WTC11 (cell line): ENCODE results near the gene CUL9.

Source experiments
- SP1 ChIP-seq: sonication (generic); formaldehyde crosslinking; conservative IDR thresholded peaks from 2 replicates; pipeline ENCODE4 v1.8.1; 2022; ENCODE audit warnings: missing genetic modification reagents
- TF ChIP-seq, protein P1 (sequence below): sonication (generic); formaldehyde crosslinking; IDR thresholded peaks from 2 replicates; pipeline ENCODE4 v1.8.1; 2022; ENCODE audit warnings: mild to moderate bottlenecking, missing genetic modification reagents, moderate library complexity, borderline replicate concordance
- TF ChIP-seq, protein P2 (sequence below): fragments of 200-600 bp; IDR thresholded peaks from 2 replicates; pipeline ENCODE4 v1.8.0; 2022; ENCODE audit warnings: antibody characterized with exemption
- TF ChIP-seq, protein P3 (sequence below): sonication (generic); formaldehyde crosslinking; IDR thresholded peaks from 2 replicates; pipeline ENCODE4 v1.8.1; 2023; ENCODE audit warnings: mild to moderate bottlenecking, missing genetic modification reagents, moderate library complexity
- TF ChIP-seq, protein P4 (sequence below): sonication (generic); formaldehyde crosslinking; IDR thresholded peaks from 2 replicates; pipeline ENCODE4 v1.8.1; 2022; ENCODE audit warnings: low read depth, mild to moderate bottlenecking, moderate library complexity, missing genetic modification reagents, borderline replicate concordance
- TF ChIP-seq, protein P5 (sequence below): sonication (generic); formaldehyde crosslinking; IDR thresholded peaks from 2 replicates; pipeline ENCODE4 v1.8.1; 2023; ENCODE audit warnings: mild to moderate bottlenecking, moderate library complexity, missing genetic modification reagents

DNA sequence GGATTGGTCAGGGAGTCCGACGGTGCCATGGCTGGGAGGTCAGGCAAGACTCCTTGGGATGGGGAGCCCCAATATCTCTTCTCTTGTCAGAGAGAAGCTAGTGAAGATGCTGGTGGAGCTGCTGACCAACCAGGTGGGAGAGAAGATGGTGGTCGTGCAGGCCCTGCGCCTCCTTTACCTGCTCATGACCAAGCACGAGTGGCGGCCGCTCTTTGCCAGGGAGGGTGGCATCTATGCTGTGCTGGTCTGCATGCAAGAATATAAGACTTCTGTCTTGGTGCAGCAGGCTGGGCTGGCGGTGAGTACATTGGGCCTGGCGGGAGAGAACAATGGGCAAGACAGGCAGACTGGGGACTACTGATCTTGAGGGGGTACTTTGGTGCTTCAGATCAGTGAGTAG lies 10.9 kb downstream of the CUL9 start:
- TF ChIP-seq, protein P1, sequence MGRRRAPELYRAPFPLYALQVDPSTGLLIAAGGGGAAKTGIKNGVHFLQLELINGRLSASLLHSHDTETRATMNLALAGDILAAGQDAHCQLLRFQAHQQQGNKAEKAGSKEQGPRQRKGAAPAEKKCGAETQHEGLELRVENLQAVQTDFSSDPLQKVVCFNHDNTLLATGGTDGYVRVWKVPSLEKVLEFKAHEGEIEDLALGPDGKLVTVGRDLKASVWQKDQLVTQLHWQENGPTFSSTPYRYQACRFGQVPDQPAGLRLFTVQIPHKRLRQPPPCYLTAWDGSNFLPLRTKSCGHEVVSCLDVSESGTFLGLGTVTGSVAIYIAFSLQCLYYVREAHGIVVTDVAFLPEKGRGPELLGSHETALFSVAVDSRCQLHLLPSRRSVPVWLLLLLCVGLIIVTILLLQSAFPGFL (CRISPR knock-in tag), result no peak
- TF ChIP-seq, protein P2, sequence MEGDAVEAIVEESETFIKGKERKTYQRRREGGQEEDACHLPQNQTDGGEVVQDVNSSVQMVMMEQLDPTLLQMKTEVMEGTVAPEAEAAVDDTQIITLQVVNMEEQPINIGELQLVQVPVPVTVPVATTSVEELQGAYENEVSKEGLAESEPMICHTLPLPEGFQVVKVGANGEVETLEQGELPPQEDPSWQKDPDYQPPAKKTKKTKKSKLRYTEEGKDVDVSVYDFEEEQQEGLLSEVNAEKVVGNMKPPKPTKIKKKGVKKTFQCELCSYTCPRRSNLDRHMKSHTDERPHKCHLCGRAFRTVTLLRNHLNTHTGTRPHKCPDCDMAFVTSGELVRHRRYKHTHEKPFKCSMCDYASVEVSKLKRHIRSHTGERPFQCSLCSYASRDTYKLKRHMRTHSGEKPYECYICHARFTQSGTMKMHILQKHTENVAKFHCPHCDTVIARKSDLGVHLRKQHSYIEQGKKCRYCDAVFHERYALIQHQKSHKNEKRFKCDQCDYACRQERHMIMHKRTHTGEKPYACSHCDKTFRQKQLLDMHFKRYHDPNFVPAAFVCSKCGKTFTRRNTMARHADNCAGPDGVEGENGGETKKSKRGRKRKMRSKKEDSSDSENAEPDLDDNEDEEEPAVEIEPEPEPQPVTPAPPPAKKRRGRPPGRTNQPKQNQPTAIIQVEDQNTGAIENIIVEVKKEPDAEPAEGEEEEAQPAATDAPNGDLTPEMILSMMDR, result no peak
- TF ChIP-seq, protein P3, sequence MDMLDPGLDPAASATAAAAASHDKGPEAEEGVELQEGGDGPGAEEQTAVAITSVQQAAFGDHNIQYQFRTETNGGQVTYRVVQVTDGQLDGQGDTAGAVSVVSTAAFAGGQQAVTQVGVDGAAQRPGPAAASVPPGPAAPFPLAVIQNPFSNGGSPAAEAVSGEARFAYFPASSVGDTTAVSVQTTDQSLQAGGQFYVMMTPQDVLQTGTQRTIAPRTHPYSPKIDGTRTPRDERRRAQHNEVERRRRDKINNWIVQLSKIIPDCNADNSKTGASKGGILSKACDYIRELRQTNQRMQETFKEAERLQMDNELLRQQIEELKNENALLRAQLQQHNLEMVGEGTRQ, result no peak
- TF ChIP-seq SP1 (CRISPR knock-in tag), result no peak
- TF ChIP-seq, protein P4, sequence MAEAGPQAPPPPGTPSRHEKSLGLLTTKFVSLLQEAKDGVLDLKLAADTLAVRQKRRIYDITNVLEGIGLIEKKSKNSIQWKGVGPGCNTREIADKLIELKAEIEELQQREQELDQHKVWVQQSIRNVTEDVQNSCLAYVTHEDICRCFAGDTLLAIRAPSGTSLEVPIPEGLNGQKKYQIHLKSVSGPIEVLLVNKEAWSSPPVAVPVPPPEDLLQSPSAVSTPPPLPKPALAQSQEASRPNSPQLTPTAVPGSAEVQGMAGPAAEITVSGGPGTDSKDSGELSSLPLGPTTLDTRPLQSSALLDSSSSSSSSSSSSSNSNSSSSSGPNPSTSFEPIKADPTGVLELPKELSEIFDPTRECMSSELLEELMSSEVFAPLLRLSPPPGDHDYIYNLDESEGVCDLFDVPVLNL (CRISPR knock-in tag), result no peak
- TF ChIP-seq, protein P5, sequence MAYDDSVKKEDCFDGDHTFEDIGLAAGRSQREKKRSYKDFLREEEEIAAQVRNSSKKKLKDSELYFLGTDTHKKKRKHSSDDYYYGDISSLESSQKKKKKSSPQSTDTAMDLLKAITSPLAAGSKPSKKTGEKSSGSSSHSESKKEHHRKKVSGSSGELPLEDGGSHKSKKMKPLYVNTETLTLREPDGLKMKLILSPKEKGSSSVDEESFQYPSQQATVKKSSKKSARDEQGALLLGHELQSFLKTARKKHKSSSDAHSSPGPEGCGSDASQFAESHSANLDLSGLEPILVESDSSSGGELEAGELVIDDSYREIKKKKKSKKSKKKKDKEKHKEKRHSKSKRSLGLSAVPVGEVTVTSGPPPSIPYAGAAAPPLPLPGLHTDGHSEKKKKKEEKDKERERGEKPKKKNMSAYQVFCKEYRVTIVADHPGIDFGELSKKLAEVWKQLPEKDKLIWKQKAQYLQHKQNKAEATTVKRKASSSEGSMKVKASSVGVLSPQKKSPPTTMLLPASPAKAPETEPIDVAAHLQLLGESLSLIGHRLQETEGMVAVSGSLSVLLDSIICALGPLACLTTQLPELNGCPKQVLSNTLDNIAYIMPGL (CRISPR knock-in tag), result no peak
